ENCODE results near the gene OXT. TPM values are rescaled to one million over a fixed set of nuclear protein-coding genes. Genes with fewer than 3 reads are reported as not detected.
A peak's percentile ranks its signal among the peaks of the same experiment; 100 is the strongest.

The OXT gene
- total and polyA plus RNA-seq, 2 donors (not counting 1 experiment from before 2014, with no cell fraction given) = 1.0 to 1.7 TPM

GRCh38 chr20:3081641-3082040 is 10.2 kb downstream of the OXT start:
- Histone ChIP-seq H3K9ac (ENCODE audit: low read length) (no peak overlapping the region), H3K9me3 (ENCODE audit: control extremely low read depth in 1 of 3, control insufficient read depth in 2 of 3, insufficient read depth in 1 of 3, low read length in 2 of 3) (peaks cover 0 to 21% (median 0%) of the 10 kb centered on the region in 3 donors), H3K79me2 (ENCODE audit: control insufficient read depth, insufficient read depth, low read length) (no peaks in the 10 kb centered on the region), H3K4me2 (replicated peaks; ENCODE audit: low read depth, low read length, poor library complexity, severe bottlenecking) (peak overlapping the region; percentile 83), H3K27ac (ENCODE audit: low read length in 2 of 2) (no peak overlapping the region), H3K4me3 (ENCODE audit: control extremely low read depth in 1 of 5, extremely low read depth in 1 of 5, insufficient read depth in 1 of 5, low read depth in 2 of 5, low read length in 4 of 5) (no peak overlapping the region), H3K4me1 (ENCODE audit: control insufficient read depth in 2 of 2, insufficient read depth in 2 of 2, low read length in 2 of 2) (peaks cover 13 to 23% of the 10 kb centered on the region in 2 donors), H2AFZ (ENCODE audit: insufficient read depth, low read depth, low read length, poor library complexity, severe bottlenecking) (no peak overlapping the region), H3K27me3 (replicated peaks in 1 of 4; ENCODE audit: control extremely low read depth in 1 of 4, control insufficient read depth in 3 of 4, insufficient read depth in 4 of 4, low read length in 3 of 4) (peaks cover 0 to 57% (median 31%) of the 10 kb centered on the region in 4 experiments), H4K20me1 (ENCODE audit: control insufficient read depth, insufficient read depth, low read length, poor library complexity, severe bottlenecking) (no peaks in the 10 kb centered on the region), H3K36me3 (replicated peaks in 1 of 2; ENCODE audit: control extremely low read depth in 1 of 2, control insufficient read depth in 1 of 2, extremely low read depth in 1 of 2, insufficient read depth in 2 of 2, low read length in 1 of 2) (no peaks in the 10 kb centered on the region)
- ATAC-seq (ENCODE audit: low read depth) (no peak), DNase-seq (no peak)
- ChIA-PET CTCF (no interaction called here), POLR2A (no interaction called here)
- no peaks in the 10 kb centered on the region for H3K9me3 Mint-ChIP-seq (ENCODE audit: insufficient read depth)
- intact Hi-C loops (cut with micrococcal nuclease) = no loop called here
- H3K27me3 Mint-ChIP-seq = peaks cover 54% of the 10 kb centered on the region
- peaks cover 21% of the 10 kb centered on the region for H3K4me1 Mint-ChIP-seq
- TF ChIP-seq CTCF (IDR thresholded peaks at IDR 0.05) = no peak
- TF ChIP-seq EZH2 (IDR thresholded peaks at IDR 0.05; ENCODE audit: borderline replicate concordance, insufficient read depth, low read depth, low read length, poor library complexity, severe bottlenecking) = no peak
- 67% methylated on average over 11 of the region's 11 CpGs for WGBS (ENCODE audit: insufficient coverage)
- no peak overlapping the region for H3K27ac Mint-ChIP-seq
- peak overlapping the region; percentile 86 for H3K4me3 Mint-ChIP-seq

GRCh38 chr20:3082306-3082951 is 11.0 kb downstream of the OXT start:
- Mint-ChIP-seq H3K27ac (no peak overlapping the region), H3K4me3 (peak overlapping the region; percentile 86), H3K9me3 (ENCODE audit: insufficient read depth) (no peaks in the 10 kb centered on the region), H3K4me1 (peaks cover 21% of the 10 kb centered on the region), H3K27me3 (peaks cover 51% of the 10 kb centered on the region)
- POLR2A ChIA-PET = no interaction called here
- peak; percentile 87 for TF ChIP-seq EZH2 (IDR thresholded peaks at IDR 0.05; ENCODE audit: borderline replicate concordance, insufficient read depth, low read depth, low read length, poor library complexity, severe bottlenecking)
- TF ChIP-seq CTCF (IDR thresholded peaks at IDR 0.05) = no peak
- peak overlapping the region; percentile 83 for H3K4me2 ChIP-seq (replicated peaks; ENCODE audit: low read depth, low read length, poor library complexity, severe bottlenecking)
- no peaks in the 10 kb centered on the region for H4K20me1 ChIP-seq (ENCODE audit: control insufficient read depth, insufficient read depth, low read length, poor library complexity, severe bottlenecking)
- peak overlapping the region; percentile 60 for H2AFZ ChIP-seq (ENCODE audit: insufficient read depth, low read depth, low read length, poor library complexity, severe bottlenecking)
- H3K79me2 ChIP-seq (ENCODE audit: control insufficient read depth, insufficient read depth, low read length) = no peaks in the 10 kb centered on the region
- peak overlapping the region; percentile 44 for H3K9ac ChIP-seq (ENCODE audit: low read length)
- ATAC-seq (ENCODE audit: low read depth) (peak; percentile 40), DNase-seq (peak; percentile 55)
- peaks cover 0 to 52% (median 30%) of the 10 kb centered on the region in 4 experiments for H3K27me3 ChIP-seq (replicated peaks in 1 of 4; ENCODE audit: control extremely low read depth in 1 of 4, control insufficient read depth in 3 of 4, insufficient read depth in 4 of 4, low read length in 3 of 4)
- H3K4me3 ChIP-seq (ENCODE audit: control extremely low read depth in 1 of 5, extremely low read depth in 1 of 5, insufficient read depth in 1 of 5, low read depth in 2 of 5, low read length in 4 of 5) = peak overlapping the region in 3 of 5 experiments; percentile 11 to 40 (median 35)
- no peak overlapping the region for H3K27ac ChIP-seq (ENCODE audit: low read length in 2 of 2)
- H3K4me1 ChIP-seq (ENCODE audit: control insufficient read depth in 2 of 2, insufficient read depth in 2 of 2, low read length in 2 of 2) = peaks cover 13 to 23% of the 10 kb centered on the region in 2 donors
- 4% methylated on average over 63 of the region's 71 CpGs for WGBS (ENCODE audit: insufficient coverage)
- H3K36me3 ChIP-seq (replicated peaks in 1 of 2; ENCODE audit: control extremely low read depth in 1 of 2, control insufficient read depth in 1 of 2, extremely low read depth in 1 of 2, insufficient read depth in 2 of 2, low read length in 1 of 2) = no peaks in the 10 kb centered on the region
- intact Hi-C loops (cut with micrococcal nuclease) = no loop called here
- peaks cover 0 to 21% (median 0%) of the 10 kb centered on the region in 3 donors for H3K9me3 ChIP-seq (ENCODE audit: control extremely low read depth in 1 of 3, control insufficient read depth in 2 of 3, insufficient read depth in 1 of 3, low read length in 2 of 3)
- CTCF ChIA-PET = interaction anchor here (0.6 kb wide), 1 partner anchor 159 kb away, joined by 3 read pairs; no protein-coding TSS in a partner anchor

Measured in B cell (primary cell).